A673 (cell line): ENCODE results near the gene ASPDH. TPM values are rescaled to one million over a fixed set of nuclear protein-coding genes. Genes with fewer than 3 reads are reported as not detected.

Experiments used
- BruUV-seq: library from RNA; stranded (reverse); fragments of 400-500 nt; replicated peaks from 2 replicates; lab custom pipeline; 2021; lab: Mats Ljungman, UMichigan
- CTCF ChIA-PET: fragments of 300-600 bp; sonication (Branson Sonifier 250); formaldehyde crosslinking; loops from one replicate; lab custom pipeline; 2022; ENCODE audit warnings: antibody characterized with exemption; lab: Charles Lee
- POLR2A ChIA-PET: fragments of 300-600 bp; sonication (Branson Sonifier 250); formaldehyde crosslinking; loops from one replicate; lab custom pipeline; 2022; ENCODE audit warnings: antibody characterized with exemption; ENCODE audit not compliant: low non-redundant PET; lab: Charles Lee
- DNase-seq: peaks from one replicate; pipeline ENCODE4 v3.0.0-alpha.2; 2015; ENCODE audit warnings: low spot score
- H3K27ac ChIP-seq: fragments of 200-600 bp; sonication (generic); 2 replicates; pipeline ENCODE4 v1.5.1; 2016; ENCODE audit warnings: mixed run types, low read depth, mild to moderate bottlenecking, mixed read lengths, antibody characterized with exemption, low read length; ENCODE audit not compliant: poor library complexity, severe bottlenecking
- H3K27me3 ChIP-seq: fragments of 200-600 bp; sonication (generic); replicated peaks from 2 replicates; pipeline ENCODE4 v1.6.1; 2017; ENCODE audit warnings: mixed run types, low read depth, mild to moderate bottlenecking, mixed read lengths, antibody characterized with exemption, low read length; ENCODE audit not compliant: insufficient read depth, poor library complexity
- H3K36me3 ChIP-seq: fragments of 200-600 bp; sonication (generic); 2 replicates; pipeline ENCODE4 v1.6.1; 2016; ENCODE audit warnings: mixed run types, mild to moderate bottlenecking, mixed read lengths, antibody characterized with exemption, low read length; ENCODE audit not compliant: insufficient read depth, poor library complexity, severe bottlenecking
- H3K4me1 ChIP-seq: fragments of 200-600 bp; sonication (generic); 2 replicates; pipeline ENCODE4 v1.6.1; 2017; ENCODE audit warnings: mixed run types, mild to moderate bottlenecking, mixed read lengths, antibody characterized with exemption, low read length; ENCODE audit not compliant: insufficient read depth, poor library complexity, severe bottlenecking
- H3K4me3 ChIP-seq: fragments of 200-600 bp; sonication (generic); 2 replicates; pipeline ENCODE4 v1.5.1; 2016; ENCODE audit warnings: low read depth, mixed run types, mild to moderate bottlenecking, mixed read lengths, low read length; ENCODE audit not compliant: poor library complexity, severe bottlenecking
- H3K9me3 ChIP-seq: fragments of 200-600 bp; sonication (generic); 2 replicates; pipeline ENCODE4 v1.6.1; 2016; ENCODE audit warnings: mixed run types, low read depth, mild to moderate bottlenecking, mixed read lengths, antibody characterized with exemption, low read length; ENCODE audit not compliant: poor library complexity, severe bottlenecking
- CTCF ChIP-seq: fragments of 300-800, 200-600 bp; sonication (generic); conservative IDR thresholded peaks from 2 replicates; pipeline ENCODE4 v1.5.1; 2017; ENCODE audit warnings: low read depth, mild to moderate bottlenecking, antibody characterized with exemption, low read length, moderate library complexity, mixed read lengths
- EZH2 ChIP-seq: fragments of 200-600 bp; sonication (generic); IDR thresholded peaks from 2 replicates; pipeline ENCODE4 v1.6.1; 2017; ENCODE audit warnings: borderline replicate concordance, low read depth, mild to moderate bottlenecking, mixed read lengths, antibody characterized with exemption, low read length; ENCODE audit not compliant: poor library complexity, severe bottlenecking
- intact Hi-C: fragments of 100-400 bp; cut with micrococcal nuclease; formaldehyde crosslinking; loops from one replicate; pipeline ENCODE4 v1.10.0; 2022; ENCODE audit not compliant: unreplicated experiment
- total RNA-seq: library from RNA; stranded (reverse); gene quantifications from 2 replicates; pipeline ENCODE4 v1.2.3, GENCODE V29; 2021

Gene ASPDH
- total RNA-seq, 1 experiment from 2014 or later, result 0.45 TPM

GRCh38 chr19:50512112-50512998, 1.4 kb downstream of the ASPDH start:
- POLR2A ChIA-PET, result interaction anchor here (0.6 kb wide), 1 partner anchor 61 kb away, joined by 3 read pairs; no protein-coding TSS in a partner anchor
- no peaks in the 10 kb centered on the region for H3K36me3 ChIP-seq
- H3K4me3 ChIP-seq, result peak overlapping the region; percentile 63
- H3K4me1 ChIP-seq, result peaks cover 6% of the 10 kb centered on the region
- intact Hi-C loops, result loop anchor here (5.0 kb wide), 1 partner anchor 135 kb away; the partner anchor contains the start of gene NR1H2
- peak overlapping the region; percentile 90 for H3K27ac ChIP-seq
- H3K27me3 ChIP-seq, result no peaks in the 10 kb centered on the region
- CTCF ChIA-PET, result interaction anchor here (0.8 kb wide), 1 partner anchor 44 kb away, joined by 3 read pairs; no protein-coding TSS in a partner anchor
- DNase-seq, result no peak
- BruUV-seq, result no TSS peak
- H3K9me3 ChIP-seq, result no peaks in the 10 kb centered on the region
- TF ChIP-seq CTCF (no peak), EZH2 (no peak)

GRCh38 chr19:50511069-50511822, 2.5 kb downstream of the ASPDH start, which contains the start of gene JOSD2:
Gene JOSD2 (minus strand): TSS chr19:50511191. CDS start chr19:50510431, 760 bp downstream.
- ChIA-PET POLR2A (interaction anchor here (0.5 to 0.6 kb wide), 3 partner anchors 38 to 134 kb away, joined by 3 to 12 read pairs (median 3); no protein-coding TSS in a partner anchor), CTCF (interaction anchor here (0.5 to 1.2 kb wide), 4 partner anchors 26 to 848 kb away, joined by 3 read pairs; no protein-coding TSS in a partner anchor)
- no peak for TF ChIP-seq EZH2
- no peak for TF ChIP-seq CTCF
- Histone ChIP-seq H3K4me1 (peaks cover 6% of the 10 kb centered on the region), H3K27ac (peak within 1 kb of the TSS; percentile 90), H3K9me3 (no peaks in the 10 kb centered on the region), H3K27me3 (no peaks in the 10 kb centered on the region), H3K36me3 (no peaks in the 10 kb centered on the region), H3K4me3 (peak within 1 kb of the TSS; percentile 63)
- DNase-seq, result peak; percentile 100
- BruUV-seq, result no TSS peak
- intact Hi-C loops, result loop anchor here (5.0 kb wide), 1 partner anchor 134 kb away; the partner anchor contains the start of gene NR1H2

- ChIA-PET CTCF (interaction anchor here (0.5 to 1.2 kb wide), 3 partner anchors 27 to 849 kb away, joined by 3 read pairs; no protein-coding TSS in a partner anchor), POLR2A (interaction anchor here (0.5 to 0.6 kb wide), 3 partner anchors 39 to 133 kb away, joined by 3 to 12 read pairs (median 3); no protein-coding TSS in a partner anchor)
- intact Hi-C loops, result loop anchor here (5.0 kb wide), 1 partner anchor 133 kb away; the partner anchor contains the start of gene NR1H2
- TSS peak; percentile 68 for BruUV-seq
- no peak for DNase-seq
- Histone ChIP-seq H3K4me3 (peak overlapping the region; percentile 63), H3K4me1 (peaks cover 6% of the 10 kb centered on the region), H3K27me3 (no peaks in the 10 kb centered on the region), H3K36me3 (no peaks in the 10 kb centered on the region), H3K27ac (peak overlapping the region; percentile 90), H3K9me3 (no peaks in the 10 kb centered on the region)
- TF ChIP-seq EZH2 (no peak), CTCF (no peak)
Observed at GRCh38 chr19:50510700-50511068, 3.0 kb downstream of the ASPDH start.
